Adrenal gland (tissue), 5 donors: Measurements from ENCODE around the gene TEAD1.

Experiments used
- CTCF ChIP-seq, 6 experiments: fragments of 450-650 bp in 4 of 6; fragments of 200-600 bp in 2 of 6; sonication (generic) in 1 of 6; IDR thresholded peaks; 1 replicate in 5 of 6; 2 replicates in 1 of 6; pipeline versions ENCODE4 v1.5.1 to v1.8.0; 2016 to 2021; ENCODE audit warnings: antibody characterized with exemption in 6 of 6, mild to moderate bottlenecking in 2 of 6, moderate library complexity in 1 of 6
- POLR2A ChIP-seq, 2 donors: fragments of 450-650 bp; IDR thresholded peaks; one replicate each; pipeline ENCODE4 v1.6.1; 2017; ENCODE audit warnings: antibody characterized with exemption in 2 of 2, mild to moderate bottlenecking in 2 of 2, moderate library complexity in 1 of 2
- donor health status: DM: no; HTN: no; CAD: no.

- no peak for TF ChIP-seq CTCF (IDR thresholded peaks at IDR 0.05)
- TF ChIP-seq POLR2A (IDR thresholded peaks at IDR 0.05), result no peak
Measured at GRCh38 chr11:12786450-12786849, 112.2 kb downstream of the TEAD1 start.
